Measurements from ENCODE around the gene LBX2.

The LBX2 gene

GRCh38 chr2:74525717-74526648 lies 26.6 kb upstream of the LBX2 start, which contains the start of gene DQX1:
Gene DQX1 (minus strand): TSS chr2:74526231. CDS start chr2:74525729, 502 bp downstream.
- no peak for DNase-seq

- DNase-seq, result no peak
Observed at GRCh38 chr2:74524955-74525716, 25.7 kb upstream of the LBX2 start.

- DNase-seq, result no peak
Observed at GRCh38 chr2:74524005-74524404, 24.6 kb upstream of the LBX2 start.

GRCh38 chr2:74522516-74522915 lies 23.1 kb upstream of the LBX2 start:
- DNase-seq, result no peak

GRCh38 chr2:74516650-74517049 lies 17.2 kb upstream of the LBX2 start:
- no peak for DNase-seq

GRCh38 chr2:74515981-74516633 lies 16.7 kb upstream of the LBX2 start:
- no peak for DNase-seq

- DNase-seq, result no peak
Observed at GRCh38 chr2:74515271-74515980, 16.0 kb upstream of the LBX2 start.

GRCh38 chr2:74514368-74515270 lies 15.2 kb upstream of the LBX2 start, which contains the start of gene TLX2:
Gene TLX2 (plus strand): TSS chr2:74514450. CDS start chr2:74514807, 357 bp downstream.
- DNase-seq, result no peak

- DNase-seq, result no peak
Observed at GRCh38 chr2:74513605-74514367, 14.4 kb upstream of the LBX2 start.

- DNase-seq, result no peak
Observed at GRCh38 chr2:74512744-74513604, 13.6 kb upstream of the LBX2 start.

GRCh38 chr2:74511104-74511989 lies 11.9 kb upstream of the LBX2 start:
- DNase-seq, result no peak

GRCh38 chr2:74510272-74510671 lies 10.9 kb upstream of the LBX2 start:
- DNase-seq, result no peak

- DNase-seq, result peak; percentile 12
Observed at GRCh38 chr2:74507926-74508520, 8.6 kb upstream of the LBX2 start.

GRCh38 chr2:74507145-74507925 lies 7.9 kb upstream of the LBX2 start, which contains the start of gene PCGF1:
Gene PCGF1 (minus strand): TSS chr2:74507695. CDS start chr2:74507668, 27 bp downstream.
- DNase-seq, result peak; percentile 94

- DNase-seq, result no peak
Observed at GRCh38 chr2:74505448-74506246, 6.2 kb upstream of the LBX2 start.

GRCh38 chr2:74504591-74504990 lies 5.2 kb upstream of the LBX2 start:
- DNase-seq, result no peak
